ENCODE data around the gene BTBD2. TPM values are rescaled to one million over a fixed set of nuclear protein-coding genes. Genes with fewer than 3 reads are reported as not detected.

The BTBD2 gene
- total RNA-seq = 10 to 100 TPM; 43.8 to 82.8 (median 50.3) TPM
- 10 to 100 TPM; 31.9 to 58.7 (median 46.2) TPM for polyA plus RNA-seq

GRCh38 chr19:2015608-2015950 lies at the start of gene BTBD2:
TSS of gene BTBD2 (minus strand) at chr19:2015714. CDS start at chr19:2015703, 11 bp downstream.
- 1 to 2% methylated on average over 19 to 20 of the region's 20 CpGs for WGBS, 2 donors
- DNase-seq = peak; percentile 87
- intact Hi-C loops (cut with DNase I) = loop anchor here (2.0 to 5.0 kb wide), 2 partner anchors 73 to 77 kb away; no protein-coding TSS in a partner anchor

GRCh38 chr19:2064788-2065524 lies 49.4 kb upstream of the BTBD2 start:
- H3K27ac ChIP-seq = peak overlapping the region; percentile 65 to 86 (median 81)
- 68 to 78% methylated on average over 38 of the region's 38 CpGs for WGBS, 2 donors
- H3K4me3 ChIP-seq = peak overlapping the region in 2 of 4 donors; percentile 6 to 19
- no peaks in the 10 kb centered on the region for H3K36me3 ChIP-seq
- DNase-seq = peak; percentile 88
- H3K27me3 ChIP-seq = no peaks in the 10 kb centered on the region
- no peak for TF ChIP-seq CTCF (IDR thresholded peaks at IDR 0.05)
- peak; percentile 95 to 99 (median 98) for TF ChIP-seq EP300 (IDR thresholded peaks at IDR 0.05)
- TF ChIP-seq POLR2AphosphoS5 (IDR thresholded peaks at IDR 0.05) = peak; percentile 65 to 83 (median 74)
- TF ChIP-seq POLR2A (IDR thresholded peaks at IDR 0.05) = no peak
- no peaks in the 10 kb centered on the region for H3K9me3 ChIP-seq
- peaks cover 0 to 50% (median 44%) of the 10 kb centered on the region in 4 donors for H3K4me1 ChIP-seq
- intact Hi-C loops (cut with DNase I) = no loop called here

More at GRCh38 chr19:2015608-2015950, at the start of gene BTBD2:
- Histone ChIP-seq H3K9me3 (no peaks in the 10 kb centered on the region), H3K27ac (peak within 1 kb of the TSS; percentile 78 to 83 (median 80)), H3K36me3 (no peaks in the 10 kb centered on the region), H3K27me3 (no peaks in the 10 kb centered on the region), H3K4me3 (peak within 1 kb of the TSS; percentile 59 to 92 (median 78)), H3K4me1 (peaks cover 0 to 37% (median 35%) of the 10 kb centered on the region in 4 donors)
- TF ChIP-seq POLR2AphosphoS5 (IDR thresholded peaks at IDR 0.05) (peak; percentile 8 to 77 (median 42)), POLR2A (IDR thresholded peaks at IDR 0.05) (no peak)

GRCh38 chr19:2064395-2064787 lies 48.9 kb upstream of the BTBD2 start:
- intact Hi-C loops (cut with DNase I) = no loop called here
- Histone ChIP-seq H3K36me3 (no peaks in the 10 kb centered on the region), H3K27ac (peak overlapping the region; percentile 65 to 86 (median 81)), H3K9me3 (no peaks in the 10 kb centered on the region), H3K27me3 (no peaks in the 10 kb centered on the region), H3K4me1 (peaks cover 0 to 50% (median 44%) of the 10 kb centered on the region in 4 donors), H3K4me3 (peak overlapping the region in 2 of 4 donors; percentile 6 to 19)
- 81 to 85% methylated on average over 13 of the region's 13 CpGs for WGBS, 2 donors
- TF ChIP-seq POLR2AphosphoS5 (IDR thresholded peaks at IDR 0.05) = no peak
- TF ChIP-seq POLR2A (IDR thresholded peaks at IDR 0.05) = no peak
- no peak for TF ChIP-seq EP300 (IDR thresholded peaks at IDR 0.05)
- no peak for TF ChIP-seq CTCF (IDR thresholded peaks at IDR 0.05)
- no peak for DNase-seq

GRCh38 chr19:2063824-2064223 lies 48.3 kb upstream of the BTBD2 start:
- H3K27me3 ChIP-seq = no peaks in the 10 kb centered on the region
- 83 to 87% methylated on average over 8 of the region's 8 CpGs for WGBS, 2 donors
- intact Hi-C loops (cut with DNase I) = no loop called here
- TF ChIP-seq EP300 (IDR thresholded peaks at IDR 0.05) (no peak), CTCF (IDR thresholded peaks at IDR 0.05) (no peak), POLR2A (IDR thresholded peaks at IDR 0.05) (no peak), POLR2AphosphoS5 (IDR thresholded peaks at IDR 0.05) (no peak)
- no peak overlapping the region for H3K4me3 ChIP-seq
- peak overlapping the region in 3 of 4 donors; percentile 78 to 86 (median 84) for H3K27ac ChIP-seq
- peaks cover 0 to 54% (median 46%) of the 10 kb centered on the region in 4 donors for H3K4me1 ChIP-seq
- H3K36me3 ChIP-seq = no peaks in the 10 kb centered on the region
- no peaks in the 10 kb centered on the region for H3K9me3 ChIP-seq
- DNase-seq = no peak

GRCh38 chr19:2062770-2063169 lies 47.3 kb upstream of the BTBD2 start:
- Histone ChIP-seq H3K27me3 (no peaks in the 10 kb centered on the region), H3K9me3 (no peaks in the 10 kb centered on the region), H3K4me3 (no peak overlapping the region), H3K36me3 (no peaks in the 10 kb centered on the region), H3K27ac (peak overlapping the region in 3 of 4 donors; percentile 95 to 100 (median 99)), H3K4me1 (peaks cover 0 to 62% (median 51%) of the 10 kb centered on the region in 4 donors)
- intact Hi-C loops (cut with DNase I) = no loop called here
- 92 to 93% methylated on average over 9 of the region's 9 CpGs for WGBS, 2 donors
- no peak for TF ChIP-seq POLR2A (IDR thresholded peaks at IDR 0.05)
- no peak for TF ChIP-seq EP300 (IDR thresholded peaks at IDR 0.05)
- no peak for TF ChIP-seq POLR2AphosphoS5 (IDR thresholded peaks at IDR 0.05)
- no peak for TF ChIP-seq CTCF (IDR thresholded peaks at IDR 0.05)
- no peak for DNase-seq

Measured in sigmoid colon (tissue), 7 donors.